ENCODE measurements around the gene RGS18.

GRCh38 chr1:192225703-192226102, 67.4 kb downstream of the RGS18 start:
- TF ChIP-seq CTCF (IDR thresholded peaks at IDR 0.05) (no peak), POLR2A (IDR thresholded peaks at IDR 0.05) (no peak)
